Testis (tissue), 2 donors: ENCODE measurements around the gene DHX57.

ENCODE experiments used
- POLR2A ChIP-seq: fragments of 450-650 bp; IDR thresholded peaks from one replicate; pipeline ENCODE4 v1.6.1; 2017; ENCODE audit warnings: antibody characterized with exemption, mild to moderate bottlenecking, moderate library complexity
- TF ChIP-seq, protein P1 (sequence below), 3 experiments: fragments of 450-650 bp in 2 of 3; fragments of 200-600 bp in 1 of 3; sonication (generic) in 1 of 3; IDR thresholded peaks; one replicate each; pipeline ENCODE4 v1.5.1; 2016 to 2019; ENCODE audit warnings: antibody characterized with exemption in 3 of 3, mild to moderate bottlenecking in 2 of 3, moderate library complexity in 1 of 3

DNA sequence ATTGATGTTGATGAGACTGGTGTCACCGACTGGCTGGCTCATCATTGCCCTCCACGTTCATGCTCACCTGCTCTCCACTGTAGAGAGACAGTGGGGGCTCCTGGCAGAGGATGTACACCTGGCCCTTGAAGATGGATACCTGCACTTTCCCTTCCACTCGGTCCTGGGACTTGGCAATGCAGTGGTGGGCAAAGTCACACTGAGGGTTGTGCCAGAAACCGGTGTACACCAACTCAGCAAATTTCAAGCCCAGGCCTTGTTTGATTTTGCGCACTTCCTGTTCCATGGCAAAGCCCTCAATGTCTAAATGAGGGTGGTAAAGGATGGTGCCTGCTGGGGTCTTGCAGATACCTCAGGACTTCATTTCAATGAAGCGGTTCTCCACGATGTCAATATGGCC lies 65.2 kb downstream of the DHX57 start:
- TF ChIP-seq, protein P1, sequence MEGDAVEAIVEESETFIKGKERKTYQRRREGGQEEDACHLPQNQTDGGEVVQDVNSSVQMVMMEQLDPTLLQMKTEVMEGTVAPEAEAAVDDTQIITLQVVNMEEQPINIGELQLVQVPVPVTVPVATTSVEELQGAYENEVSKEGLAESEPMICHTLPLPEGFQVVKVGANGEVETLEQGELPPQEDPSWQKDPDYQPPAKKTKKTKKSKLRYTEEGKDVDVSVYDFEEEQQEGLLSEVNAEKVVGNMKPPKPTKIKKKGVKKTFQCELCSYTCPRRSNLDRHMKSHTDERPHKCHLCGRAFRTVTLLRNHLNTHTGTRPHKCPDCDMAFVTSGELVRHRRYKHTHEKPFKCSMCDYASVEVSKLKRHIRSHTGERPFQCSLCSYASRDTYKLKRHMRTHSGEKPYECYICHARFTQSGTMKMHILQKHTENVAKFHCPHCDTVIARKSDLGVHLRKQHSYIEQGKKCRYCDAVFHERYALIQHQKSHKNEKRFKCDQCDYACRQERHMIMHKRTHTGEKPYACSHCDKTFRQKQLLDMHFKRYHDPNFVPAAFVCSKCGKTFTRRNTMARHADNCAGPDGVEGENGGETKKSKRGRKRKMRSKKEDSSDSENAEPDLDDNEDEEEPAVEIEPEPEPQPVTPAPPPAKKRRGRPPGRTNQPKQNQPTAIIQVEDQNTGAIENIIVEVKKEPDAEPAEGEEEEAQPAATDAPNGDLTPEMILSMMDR (IDR thresholded peaks at IDR 0.05), result no peak
- no peak for TF ChIP-seq POLR2A
